AG10803 (cell line): Measurements from ENCODE around the gene ALG9.

Experiments
- DNase-seq: peaks from one replicate; pipeline ENCODE4 v3.0.0; 2010; ENCODE audit warnings: low read depth
- H3K4me3 ChIP-seq: 2 replicates; pipeline ENCODE4 v1.5.1; 2011; ENCODE audit warnings: mild to moderate bottlenecking, low read length, control low read depth
- CTCF ChIP-seq: conservative IDR thresholded peaks from 2 replicates; pipeline ENCODE4 v1.5.1; 2011; ENCODE audit warnings: mild to moderate bottlenecking, low read length, control low read depth, inconsistent platforms

ALG9 gene

GRCh38 chr11:111913997-111914396, 42.6 kb upstream of the ALG9 start:
- no peak for TF ChIP-seq CTCF
- DNase-seq: peak; percentile 87
- peak overlapping the region; percentile 77 for H3K4me3 ChIP-seq

- peak overlapping the region; percentile 77 for H3K4me3 ChIP-seq
- peak; percentile 49 for DNase-seq
- no peak for TF ChIP-seq CTCF
Measured at GRCh38 chr11:111913031-111913861, 41.9 kb upstream of the ALG9 start.

GRCh38 chr11:111912535-111912934, 41.2 kb upstream of the ALG9 start, which contains the start of gene HSPB2:
HSPB2 (plus strand) TSS chr11:111912734; CDS start chr11:111912830, 96 bp downstream.
- no peak for DNase-seq
- H3K4me3 ChIP-seq: peak within 1 kb of the TSS; percentile 77

GRCh38 chr11:111911563-111912401, 40.4 kb upstream of the ALG9 start, which contains the start of gene CRYAB:
CRYAB (minus strand) TSS chr11:111911770; CDS start chr11:111911724, 46 bp downstream.
- peak within 1 kb of the TSS; percentile 77 for H3K4me3 ChIP-seq
- no peak for TF ChIP-seq CTCF
- peak; percentile 98 for DNase-seq

More at GRCh38 chr11:111912535-111912934, 41.2 kb upstream of the ALG9 start, which contains the start of gene HSPB2:
- no peak for TF ChIP-seq CTCF

GRCh38 chr11:111910676-111911562, 39.5 kb upstream of the ALG9 start:
- H3K4me3 ChIP-seq: peak overlapping the region; percentile 77
- no peak for DNase-seq
- TF ChIP-seq CTCF: no peak

GRCh38 chr11:111909378-111909777, 38.0 kb upstream of the ALG9 start:
- H3K4me3 ChIP-seq: peak overlapping the region; percentile 77; the same call in 1 of the 2 replicates
- no peak for TF ChIP-seq CTCF
- no peak for DNase-seq
